GM19467 (cell line): Measurements from ENCODE around the gene TRIM52.

Experiments
- ATAC-seq: cut with Tn5 transposase; IDR thresholded peaks from one replicate; pipeline ENCODE4 v1.9.1; 2021; ENCODE audit warnings: mild to moderate bottlenecking, moderate library complexity; ENCODE audit not compliant: unreplicated experiment

TRIM52 gene

DNA sequence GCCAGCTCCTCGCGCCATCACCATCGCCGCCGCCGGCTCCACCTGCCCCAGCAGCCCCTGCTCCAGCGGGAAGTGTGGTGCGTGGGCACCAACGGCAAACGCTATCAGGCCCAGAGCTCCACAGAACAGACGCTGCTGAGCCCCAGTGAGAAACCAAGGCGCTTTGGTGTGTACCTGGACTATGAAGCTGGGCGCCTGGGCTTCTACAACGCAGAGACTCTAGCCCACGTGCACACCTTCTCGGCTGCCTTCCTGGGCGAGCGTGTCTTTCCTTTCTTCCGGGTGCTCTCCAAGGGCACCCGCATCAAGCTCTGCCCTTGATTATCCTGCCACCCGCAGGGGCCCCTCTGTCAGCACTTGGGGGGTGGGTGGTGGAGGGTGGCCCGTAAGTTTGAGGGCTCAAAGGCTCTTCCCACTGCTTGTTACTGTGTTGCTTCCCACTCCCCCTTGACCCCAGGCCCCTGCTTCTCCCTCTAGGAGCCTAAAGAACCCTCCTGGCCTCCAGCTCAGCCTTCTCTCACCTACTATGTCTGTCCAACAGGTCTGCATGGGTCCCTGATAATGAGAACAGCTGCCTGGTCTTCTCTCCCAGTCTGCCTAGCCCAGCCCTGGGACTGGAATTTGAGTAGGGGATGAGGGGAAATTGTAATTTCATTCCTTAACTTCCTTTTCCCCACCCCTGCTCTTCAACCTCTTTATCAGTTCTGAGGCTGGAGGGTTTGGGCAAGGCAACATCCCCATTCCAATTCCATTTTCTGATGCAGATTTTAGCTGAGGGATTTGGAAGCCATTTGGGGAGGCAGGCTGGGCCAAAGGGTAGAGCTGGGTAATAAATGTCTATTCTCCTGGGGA is 26.3 kb downstream of the TRIM52 start:
- ATAC-seq: no peak

GRCh38 chr5:181233801-181234454 is 27.0 kb downstream of the TRIM52 start:
- no peak for ATAC-seq

DNA sequence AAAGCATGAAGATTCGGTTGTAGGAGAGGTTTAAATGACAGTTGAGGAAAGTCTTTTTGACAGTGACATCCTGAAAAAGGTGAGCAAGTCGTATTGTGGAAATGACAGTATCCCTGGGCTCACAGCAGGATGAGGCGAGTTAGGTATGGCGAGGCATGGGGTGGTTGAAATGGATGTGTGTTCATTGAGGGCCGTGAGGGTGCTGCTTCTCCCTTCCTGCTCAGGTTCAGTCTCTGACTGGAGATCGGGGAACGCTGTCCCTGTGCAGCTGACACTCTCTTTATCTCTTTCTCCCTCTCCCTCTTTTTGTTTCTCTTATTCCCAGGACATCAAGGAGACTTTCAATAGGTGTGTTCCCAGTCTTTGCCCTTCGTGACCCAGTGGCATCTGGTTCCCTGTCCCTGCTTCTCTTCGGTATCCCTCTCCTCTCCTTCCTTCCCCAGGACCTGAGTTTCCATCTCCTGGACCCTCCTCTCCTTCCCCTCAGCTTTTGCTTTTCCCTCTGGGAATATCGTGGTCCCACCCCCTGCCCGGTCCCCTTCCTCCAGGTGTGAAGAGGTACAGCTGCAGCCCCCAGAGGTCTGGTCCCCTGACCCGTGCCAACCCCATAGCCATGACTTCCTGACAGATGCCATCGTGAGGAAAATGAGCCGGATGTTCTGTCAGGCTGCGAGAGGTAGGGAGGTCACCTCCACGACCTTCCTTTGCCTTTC is 27.7 kb downstream of the TRIM52 start:
- ATAC-seq: no peak

DNA sequence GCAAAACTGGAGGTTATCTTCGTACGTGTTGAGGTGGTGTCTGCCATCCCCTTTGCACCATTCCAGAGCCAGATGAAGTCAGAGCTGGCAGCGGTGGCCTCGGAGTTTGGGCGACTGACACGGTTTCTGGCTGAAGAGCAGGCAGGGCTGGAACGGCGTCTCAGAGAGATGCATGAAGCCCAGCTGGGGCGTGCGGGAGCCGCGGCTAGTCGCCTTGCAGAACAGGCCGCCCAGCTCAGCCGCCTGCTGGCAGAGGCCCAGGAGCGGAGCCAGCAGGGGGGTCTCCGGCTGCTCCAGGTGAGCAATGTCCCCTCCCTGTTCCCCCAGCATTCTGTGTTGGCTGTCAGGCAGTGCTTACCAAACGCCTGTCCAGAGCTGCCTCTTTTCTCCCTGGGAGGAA is 28.4 kb downstream of the TRIM52 start:
- no peak for ATAC-seq

GRCh38 chr5:181231432-181231831 is 29.5 kb downstream of the TRIM52 start:
- no peak for ATAC-seq

GRCh38 chr5:181230551-181230950 is 30.4 kb downstream of the TRIM52 start:
- no peak for ATAC-seq

- ATAC-seq: no peak
Observed at GRCh38 chr5:181229996-181230395, 30.9 kb downstream of the TRIM52 start.

DNA sequence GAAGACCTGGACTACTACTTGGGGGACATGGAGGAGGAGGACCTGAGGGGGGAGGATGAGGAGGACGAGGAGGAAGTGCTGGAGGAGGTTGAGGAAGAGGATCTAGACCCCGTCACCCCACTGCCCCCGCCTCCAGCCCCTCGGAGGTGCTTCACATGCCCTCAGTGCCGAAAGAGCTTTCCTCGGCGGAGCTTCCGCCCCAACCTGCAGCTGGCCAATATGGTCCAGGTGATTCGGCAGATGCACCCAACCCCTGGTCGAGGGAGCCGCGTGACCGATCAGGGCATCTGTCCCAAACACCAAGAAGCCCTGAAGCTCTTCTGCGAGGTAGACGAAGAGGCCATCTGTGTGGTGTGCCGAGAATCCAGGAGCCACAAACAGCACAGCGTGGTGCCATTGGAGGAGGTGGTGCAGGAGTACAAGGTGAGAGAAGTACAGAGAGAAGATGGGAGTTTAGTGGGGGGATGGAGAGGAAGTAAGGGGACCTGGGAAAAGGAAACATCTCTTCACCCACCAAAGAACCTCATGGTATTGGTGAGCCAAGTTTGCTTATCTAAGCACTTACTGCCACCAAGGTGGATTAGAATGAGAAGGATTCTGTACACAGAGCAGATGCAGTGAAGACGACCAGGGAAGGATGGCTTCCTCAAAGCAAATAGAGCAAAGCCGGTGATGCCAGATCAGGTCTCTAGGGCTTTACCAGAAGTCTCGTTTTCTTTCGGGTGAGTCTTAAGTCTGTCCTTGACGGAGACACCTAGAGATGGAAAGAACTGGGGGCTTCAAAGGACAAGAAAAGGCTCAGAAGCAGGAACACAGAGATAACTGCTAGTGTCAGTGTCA is 36.3 kb downstream of the TRIM52 start:
- ATAC-seq: no peak

- peak; percentile 0 for ATAC-seq
Observed at GRCh38 chr5:181223729-181224389, 37.1 kb downstream of the TRIM52 start.

DNA sequence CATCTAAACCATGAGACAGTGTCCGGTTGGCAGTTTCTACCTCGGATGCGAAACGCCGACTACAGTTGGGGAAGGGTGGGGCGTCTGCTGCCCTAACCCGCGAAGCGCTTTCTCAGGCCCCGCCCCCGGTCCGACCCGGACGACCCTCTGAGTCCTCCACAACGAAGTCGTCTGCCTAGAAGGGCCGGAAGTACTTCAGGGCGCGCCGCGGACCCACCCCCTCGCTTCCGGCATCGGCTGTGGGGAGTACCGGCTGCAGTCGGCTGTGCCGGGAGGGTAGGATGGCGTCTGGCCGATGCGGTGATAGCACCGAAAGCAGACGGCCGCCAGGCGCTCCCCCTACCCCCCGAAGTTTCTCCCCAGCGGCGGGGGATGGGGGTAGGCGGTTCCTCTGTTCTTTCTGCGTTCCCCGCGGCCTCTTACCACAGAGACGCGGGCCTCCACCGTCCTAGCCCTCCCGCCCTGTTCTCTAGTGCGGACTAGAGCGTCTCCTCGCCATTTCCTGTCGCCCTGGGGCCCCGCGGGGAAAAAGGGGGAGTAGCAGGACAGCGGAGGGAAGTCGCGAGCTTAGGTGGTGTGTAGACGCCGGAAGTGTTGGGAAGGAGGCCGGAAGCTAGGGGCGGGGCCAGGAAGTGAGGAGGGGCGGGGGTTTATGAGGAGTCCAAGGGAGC is 37.8 kb downstream of the TRIM52 start, which contains the start of gene TRIM41:
Gene TRIM41 (plus strand): TSS at position 224 of the 671 bp plus-strand sequence. CDS start 719 bp downstream, outside the sequence.
- ATAC-seq: peak; percentile 62

DNA sequence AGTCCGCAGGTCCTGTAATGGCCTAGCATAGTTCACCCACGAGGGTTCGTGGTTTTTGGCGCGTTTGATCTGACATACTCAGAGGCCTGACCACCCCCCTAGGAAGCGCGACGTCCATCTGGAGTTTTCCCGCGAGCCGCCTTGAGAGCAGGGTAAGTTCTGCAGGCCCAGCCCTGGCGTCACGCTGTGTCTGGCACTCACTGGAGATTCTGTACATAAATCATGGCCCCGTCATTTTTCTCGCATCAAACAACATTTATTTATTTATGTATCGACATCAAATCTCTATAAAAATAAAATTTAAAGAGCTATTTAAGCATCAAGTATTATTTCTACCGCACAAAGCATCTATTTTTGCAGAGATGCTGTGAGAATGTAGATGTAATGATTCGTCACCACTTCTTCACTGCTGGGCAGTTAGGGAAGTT is 38.3 kb downstream of the TRIM52 start:
- ATAC-seq: no peak

DNA sequence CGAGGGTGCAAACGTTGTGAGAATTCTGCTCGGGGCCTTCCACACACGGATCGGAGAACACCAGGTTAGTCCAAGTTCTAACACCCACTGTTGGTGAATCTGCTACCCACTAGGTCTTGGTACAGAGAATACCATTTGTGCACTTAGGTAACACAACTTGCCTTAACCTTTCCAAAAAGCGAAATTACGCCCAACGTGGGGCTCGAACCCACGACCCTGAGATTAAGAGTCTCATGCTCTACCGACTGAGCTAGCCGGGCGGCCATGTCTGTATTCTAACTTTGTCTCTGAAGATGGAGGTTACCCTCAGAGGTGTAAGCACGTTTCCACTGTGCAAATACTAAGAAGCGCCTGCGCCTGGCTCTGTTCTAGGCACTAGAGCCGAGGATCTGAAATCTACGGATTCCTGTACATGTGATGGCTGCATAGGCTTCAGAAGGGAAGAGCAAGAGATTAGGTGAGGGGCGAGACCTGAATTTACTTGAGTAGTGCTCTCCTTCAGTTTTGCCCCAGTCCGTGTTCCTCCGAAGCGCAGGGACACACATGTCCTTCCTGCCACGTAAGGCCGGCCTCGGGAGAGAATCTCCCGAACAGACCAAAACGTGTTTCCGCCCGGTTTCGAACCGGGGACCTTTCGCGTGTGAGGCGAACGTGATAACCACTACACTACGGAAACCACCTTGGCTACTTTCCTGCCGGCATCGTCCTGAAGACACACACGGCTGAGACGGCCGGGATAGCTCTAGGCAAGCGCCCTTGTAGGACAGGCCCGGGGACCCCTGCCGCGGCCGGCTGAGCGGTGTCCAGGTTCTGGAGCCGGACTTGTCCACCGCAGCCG is 38.9 kb downstream of the TRIM52 start:
- ATAC-seq: peak; percentile 23

GRCh38 chr5:181221105-181221791 is 39.7 kb downstream of the TRIM52 start:
- ATAC-seq: no peak

- no peak for ATAC-seq
Observed at GRCh38 chr5:181220178-181220515, 40.8 kb downstream of the TRIM52 start.

- no peak for ATAC-seq
Observed at GRCh38 chr5:181219262-181220177, 41.4 kb downstream of the TRIM52 start.

DNA sequence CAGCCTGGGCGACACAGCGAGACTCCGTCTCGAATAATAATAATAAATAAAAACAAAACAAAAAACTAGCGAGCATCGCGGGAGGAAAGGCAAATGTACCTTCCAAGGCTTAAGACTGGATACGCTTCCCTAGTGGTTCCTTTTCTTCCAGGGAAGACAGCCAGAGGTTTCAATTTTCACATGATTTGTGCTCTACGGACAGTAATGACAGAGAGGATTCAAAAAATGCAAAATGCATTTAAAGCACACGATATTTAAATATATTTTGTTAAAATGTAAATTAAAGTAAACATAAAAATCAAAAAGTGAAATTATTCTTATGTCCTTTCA is 42.2 kb downstream of the TRIM52 start:
- no peak for ATAC-seq

DNA sequence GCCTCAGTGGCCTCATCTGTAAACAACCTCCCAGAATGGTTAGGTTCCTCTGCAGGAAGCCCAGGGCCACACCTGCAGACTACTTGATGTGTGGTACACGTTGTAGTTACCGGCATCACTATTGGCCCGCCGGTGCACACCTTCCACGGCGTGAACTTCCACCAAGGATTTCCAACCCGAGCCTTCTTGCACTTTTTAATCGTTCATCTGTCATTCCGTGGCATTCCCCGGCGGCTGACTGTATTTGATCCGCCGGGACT is 43.2 kb downstream of the TRIM52 start:
- peak; percentile 14 for ATAC-seq
